Measurements from ENCODE around the gene KBTBD13. TPM values are rescaled to one million over a fixed set of nuclear protein-coding genes. Genes with fewer than 3 reads are reported as not detected.

KBTBD13 gene
- total and polyA plus RNA-seq, 8 donors = 0.18 to 1.4 (median 0.71) TPM; not detected in 1

DNA sequence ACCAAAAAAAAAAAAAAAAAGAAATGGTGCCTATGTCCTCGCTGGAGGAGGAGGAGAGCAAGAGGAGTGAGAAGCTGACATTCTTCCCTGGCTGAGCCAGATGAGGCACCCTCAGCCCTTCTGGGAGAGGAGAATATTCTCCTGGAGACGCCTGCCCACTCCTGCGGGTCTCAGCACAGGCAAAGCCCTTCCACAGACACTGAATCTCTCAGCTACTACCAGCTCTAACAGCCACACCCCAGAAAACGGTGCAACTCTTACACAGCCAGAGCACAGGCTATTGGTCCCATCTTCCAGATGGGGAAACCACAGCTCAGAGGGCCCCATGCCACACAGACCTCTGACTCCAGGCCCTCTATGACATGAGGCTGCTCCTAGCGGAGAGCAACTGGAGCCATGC is 14.5 kb upstream of the KBTBD13 start:
- no peaks in the 10 kb centered on the region for H3K9me3 ChIP-seq
- no peak overlapping the region for H3K27ac ChIP-seq
- no peak overlapping the region for H3K4me3 ChIP-seq
- peaks cover under 1 to 26% of the 10 kb centered on the region in 2 donors for H3K27me3 ChIP-seq
- TF ChIP-seq, protein P1, sequence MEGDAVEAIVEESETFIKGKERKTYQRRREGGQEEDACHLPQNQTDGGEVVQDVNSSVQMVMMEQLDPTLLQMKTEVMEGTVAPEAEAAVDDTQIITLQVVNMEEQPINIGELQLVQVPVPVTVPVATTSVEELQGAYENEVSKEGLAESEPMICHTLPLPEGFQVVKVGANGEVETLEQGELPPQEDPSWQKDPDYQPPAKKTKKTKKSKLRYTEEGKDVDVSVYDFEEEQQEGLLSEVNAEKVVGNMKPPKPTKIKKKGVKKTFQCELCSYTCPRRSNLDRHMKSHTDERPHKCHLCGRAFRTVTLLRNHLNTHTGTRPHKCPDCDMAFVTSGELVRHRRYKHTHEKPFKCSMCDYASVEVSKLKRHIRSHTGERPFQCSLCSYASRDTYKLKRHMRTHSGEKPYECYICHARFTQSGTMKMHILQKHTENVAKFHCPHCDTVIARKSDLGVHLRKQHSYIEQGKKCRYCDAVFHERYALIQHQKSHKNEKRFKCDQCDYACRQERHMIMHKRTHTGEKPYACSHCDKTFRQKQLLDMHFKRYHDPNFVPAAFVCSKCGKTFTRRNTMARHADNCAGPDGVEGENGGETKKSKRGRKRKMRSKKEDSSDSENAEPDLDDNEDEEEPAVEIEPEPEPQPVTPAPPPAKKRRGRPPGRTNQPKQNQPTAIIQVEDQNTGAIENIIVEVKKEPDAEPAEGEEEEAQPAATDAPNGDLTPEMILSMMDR (IDR thresholded peaks at IDR 0.05) = no peak
- intact Hi-C loops (cut with DNase I) = no loop called here
- DNase-seq (no peak), ATAC-seq (no peak)
- H3K4me1 ChIP-seq = no peaks in the 10 kb centered on the region
- no peaks in the 10 kb centered on the region for H3K36me3 ChIP-seq

DNA sequence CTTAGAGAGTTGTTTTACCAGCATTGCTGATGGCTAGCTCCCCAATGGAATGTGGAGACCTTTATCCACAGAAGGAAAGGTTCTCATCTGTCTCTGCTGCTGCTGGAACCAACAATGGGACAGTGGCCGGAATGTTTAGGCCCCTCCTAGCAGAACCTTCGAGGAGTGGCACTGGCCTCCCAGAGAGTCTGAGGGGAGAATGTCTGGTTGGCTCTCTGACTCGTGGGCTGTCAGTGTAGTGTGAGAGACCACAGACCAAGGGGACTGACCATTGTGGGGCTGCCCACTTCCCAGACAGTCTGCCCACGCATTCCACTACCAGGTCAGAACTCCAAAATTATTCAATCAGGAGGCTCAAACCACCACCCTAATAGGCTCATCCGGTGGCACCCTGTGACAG is 13.8 kb upstream of the KBTBD13 start:
- TF ChIP-seq, protein P1 (IDR thresholded peaks at IDR 0.05) = no peak
- Histone ChIP-seq H3K27me3 (peaks cover 6 to 33% of the 10 kb centered on the region in 2 donors), H3K4me3 (no peak overlapping the region), H3K4me1 (peaks cover 0 to 2% of the 10 kb centered on the region in 2 donors), H3K27ac (no peak overlapping the region), H3K36me3 (no peaks in the 10 kb centered on the region), H3K9me3 (no peaks in the 10 kb centered on the region)
- DNase-seq = no peak
- intact Hi-C loops (cut with DNase I) = no loop called here
- ATAC-seq = no peak

DNA sequence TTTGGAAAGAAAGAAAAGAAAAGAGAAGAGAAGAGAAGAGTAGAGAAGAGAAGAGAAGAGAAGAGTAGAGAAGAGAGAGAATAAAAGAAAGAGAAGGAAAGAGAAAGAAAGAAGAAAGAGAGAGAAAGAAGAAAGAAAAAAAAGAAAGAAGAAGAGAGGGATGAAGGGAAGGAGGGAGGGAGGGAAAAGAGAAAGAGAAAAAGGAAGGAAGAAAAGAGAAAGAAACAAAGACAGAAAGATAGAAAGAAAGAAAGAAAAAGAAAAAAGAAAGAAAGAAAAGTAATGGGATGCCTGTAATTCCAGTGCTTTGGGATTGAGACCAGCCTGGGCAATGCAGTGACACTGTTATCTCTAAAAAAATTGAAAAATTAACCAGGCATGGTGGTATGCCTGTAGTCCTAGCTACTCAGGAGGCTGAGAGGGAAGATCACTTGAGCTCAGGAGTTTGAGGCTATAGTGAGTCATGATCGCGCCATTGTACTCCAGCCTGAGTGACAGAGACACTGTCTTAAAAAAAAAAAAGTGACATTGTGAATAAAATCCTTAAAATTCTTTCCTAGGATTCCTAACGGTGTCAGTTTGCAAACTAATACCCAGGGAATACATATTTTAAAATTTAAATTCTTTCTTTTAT is 10.4 kb upstream of the KBTBD13 start:
- no peak for ATAC-seq
- DNase-seq = no peak
- no peaks in the 10 kb centered on the region for H3K36me3 ChIP-seq
- peak overlapping the region; percentile 37 to 89 for H3K27ac ChIP-seq
- intact Hi-C loops (cut with DNase I) = no loop called here
- TF ChIP-seq, protein P1 (IDR thresholded peaks at IDR 0.05) = no peak
- no peaks in the 10 kb centered on the region for H3K9me3 ChIP-seq
- peak overlapping the region; percentile 28 to 37 for H3K4me3 ChIP-seq
- peaks cover 11 to 23% of the 10 kb centered on the region in 2 donors for H3K4me1 ChIP-seq
- peaks cover 6 to 44% of the 10 kb centered on the region in 2 donors for H3K27me3 ChIP-seq

DNA sequence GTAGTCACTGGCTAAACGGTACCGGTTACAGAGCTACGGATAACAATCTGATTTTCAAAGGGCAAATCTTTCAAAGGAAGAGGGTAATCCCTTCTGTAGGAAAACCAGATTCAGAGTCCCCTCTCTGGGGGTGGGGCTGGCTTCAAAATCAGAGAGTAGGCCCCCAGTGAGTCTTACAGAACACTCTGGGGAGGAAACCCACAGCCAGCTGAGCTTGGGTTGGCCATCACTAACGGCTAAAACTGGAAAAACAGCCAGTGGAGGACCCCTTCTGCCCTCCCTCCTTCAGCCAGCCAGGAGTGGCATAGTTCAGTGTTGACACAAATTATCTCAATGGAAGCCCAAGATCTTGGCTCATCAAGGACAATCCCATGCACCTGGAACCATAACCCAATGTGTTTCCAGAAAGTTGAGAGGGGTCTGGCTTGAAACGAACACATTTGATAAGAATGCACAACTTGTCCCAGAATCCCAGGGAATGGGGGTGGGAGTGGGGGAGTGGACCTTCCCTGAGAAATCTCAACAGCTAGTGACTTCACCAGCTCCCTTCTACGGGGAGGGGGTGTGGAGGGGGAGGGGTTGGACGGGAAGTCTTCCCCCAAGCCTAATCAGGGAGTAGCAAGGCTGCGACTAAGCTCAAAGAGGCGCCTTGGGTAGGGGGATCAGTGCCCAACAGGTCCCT is 9.8 kb upstream of the KBTBD13 start:
- H3K27ac ChIP-seq = peak overlapping the region; percentile 68 to 89
- peak overlapping the region; percentile 28 to 37 for H3K4me3 ChIP-seq
- no peaks in the 10 kb centered on the region for H3K36me3 ChIP-seq
- intact Hi-C loops (cut with DNase I) = no loop called here
- ATAC-seq (peak; percentile 20), DNase-seq (peak in 1 of 4 donors; percentile 91)
- TF ChIP-seq, protein P1 (IDR thresholded peaks at IDR 0.05) = no peak
- peaks cover 6 to 44% of the 10 kb centered on the region in 2 donors for H3K27me3 ChIP-seq
- H3K9me3 ChIP-seq = no peaks in the 10 kb centered on the region
- peaks cover 11 to 23% of the 10 kb centered on the region in 2 donors for H3K4me1 ChIP-seq

DNA sequence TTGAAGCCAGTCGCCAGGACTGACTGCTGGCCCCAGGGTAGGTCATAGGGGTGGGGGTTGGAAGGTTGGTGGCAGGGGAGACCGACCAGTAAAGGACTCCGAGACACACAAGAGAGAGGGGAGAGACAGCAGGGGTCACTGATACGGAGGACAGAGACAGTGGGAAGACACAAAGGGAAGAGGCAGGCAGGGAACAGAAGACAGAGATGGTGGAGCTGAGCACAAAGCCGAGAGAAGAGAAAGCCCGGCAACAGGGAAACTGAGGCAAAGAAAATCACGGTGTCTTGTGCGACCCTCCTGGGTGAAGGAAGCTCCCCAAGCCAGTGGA is 9.3 kb upstream of the KBTBD13 start:
- intact Hi-C loops (cut with DNase I) = no loop called here
- H3K4me1 ChIP-seq = peaks cover 11 to 23% of the 10 kb centered on the region in 2 donors
- peak overlapping the region; percentile 28 to 37 for H3K4me3 ChIP-seq
- H3K9me3 ChIP-seq = no peaks in the 10 kb centered on the region
- ATAC-seq (no peak), DNase-seq (no peak)
- H3K27me3 ChIP-seq = peaks cover 6 to 44% of the 10 kb centered on the region in 2 donors
- TF ChIP-seq, protein P1 (IDR thresholded peaks at IDR 0.05) = no peak
- no peaks in the 10 kb centered on the region for H3K36me3 ChIP-seq
- H3K27ac ChIP-seq = peak overlapping the region; percentile 68 to 89
